Gastrocnemius medialis (tissue), 4 donors: Measurements from ENCODE around the gene INTS11. TPM values are rescaled to one million over a fixed set of nuclear protein-coding genes. Genes with fewer than 3 reads are reported as not detected.

Source experiments
- ATAC-seq, 2 donors: fragments of 150-250 bp; one replicate each; pipeline ENCODE4 v1.9.1; 2016
- DNase-seq, 2 donors: peaks; one replicate each; pipeline ENCODE4 v3.0.0-alpha.2; 2019
- H3K27ac ChIP-seq, 4 donors: fragments of 200-600 bp; sonication (generic); 1 replicate in 1 of 4; 2 replicates in 3 of 4; pipeline ENCODE4 v1.5.1; 2016 to 2018; ENCODE audit warnings: mild to moderate bottlenecking in 2 of 4, moderate library complexity in 1 of 4
- H3K27me3 ChIP-seq, 3 donors: fragments of 200-600 bp; sonication (generic) in 2 of 3; 1 replicate in 1 of 3; 2 replicates in 2 of 3; pipeline versions ENCODE4 v1.5.1 to v1.6.0; 2016 to 2019; ENCODE audit warnings: mild to moderate bottlenecking in 1 of 3, moderate library complexity in 1 of 3
- H3K36me3 ChIP-seq, 2 donors: fragments of 200-600 bp; sonication (generic) in 1 of 2; one replicate each; pipeline ENCODE4 v1.5.1; 2017 to 2018
- H3K4me1 ChIP-seq, 2 donors: fragments of 200-600 bp; sonication (generic) in 1 of 2; one replicate each; pipeline ENCODE4 v1.5.1; 2016 to 2017; ENCODE audit warnings: mild to moderate bottlenecking in 2 of 2
- H3K4me3 ChIP-seq, 4 donors: fragments of 200-600 bp; sonication (generic) in 3 of 4; 1 replicate in 1 of 4; 2 replicates in 3 of 4; pipeline ENCODE4 v1.5.1; 2016 to 2019; ENCODE audit warnings: mild to moderate bottlenecking in 2 of 4
- H3K9me3 ChIP-seq, 3 donors: fragments of 200-600 bp; sonication (generic) in 2 of 3; 1 replicate in 1 of 3; 2 replicates in 2 of 3; pipeline ENCODE4 v1.5.1; 2016 to 2019
- POLR2A ChIP-seq, 2 donors: fragments of 450-650 bp; IDR thresholded peaks; one replicate each; pipeline ENCODE4 v1.6.1; 2017; ENCODE audit warnings: antibody characterized with exemption in 2 of 2, mild to moderate bottlenecking in 2 of 2, moderate library complexity in 2 of 2
- in situ Hi-C, 4 donors: fragments of 200-750 bp; cut with MboI; loops; one replicate each; pipeline versions ENCODE4 v1.15.0 to v1.8.0; 2017; ENCODE audit warnings: low sequenced_read_pairs in 4 of 4
- intact Hi-C: fragments of 100-400 bp; cut with DNase I; formaldehyde crosslinking; loops from one replicate; pipeline ENCODE4 v1.15.1; 2023; ENCODE audit warnings: low total_unique reads
- total RNA-seq, 4 donors: library from RNA; depleted of rRNA; stranded (reverse); fragments of >200 nt; gene quantifications; one replicate each; pipeline versions ENCODE4 v1.1.0 to v1.2.3, GENCODE V29; 2016
- TF ChIP-seq, protein P1 (sequence below), 5 experiments: fragments of 450-650 bp in 3 of 5; fragments of 200-600 bp in 2 of 5; sonication (generic) in 2 of 5; IDR thresholded peaks in 4 of 5; conservative IDR thresholded peaks in 1 of 5; 1 replicate in 4 of 5; 2 replicates in 1 of 5; pipeline ENCODE4 v1.5.1; 2016 to 2019; ENCODE audit warnings: antibody characterized with exemption in 5 of 5, mild to moderate bottlenecking in 3 of 5, moderate library complexity in 3 of 5

Gene INTS11
- total RNA-seq, 4 donors from 2014 or later: 74.0 to 94.4 (median 84.7) TPM

DNA sequence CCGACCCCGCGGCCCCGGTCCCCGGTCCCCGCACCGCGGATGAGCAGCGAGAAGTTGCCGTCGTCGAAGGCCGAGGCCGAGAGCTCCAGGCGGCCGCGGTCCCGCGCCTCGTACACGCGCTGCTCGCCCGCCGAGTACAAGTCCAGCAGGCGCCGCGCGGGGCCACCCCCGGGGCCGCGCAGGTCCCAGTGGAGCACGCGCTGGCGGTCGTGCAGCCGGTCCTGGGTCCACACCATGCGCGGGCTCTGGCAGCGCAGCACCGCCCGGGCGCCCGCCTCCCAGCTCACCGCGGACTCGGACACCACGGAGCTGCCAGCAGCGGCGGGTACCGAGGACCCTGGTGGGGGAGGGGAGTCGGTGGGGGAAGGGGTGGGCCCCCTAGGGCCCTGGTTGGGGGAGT lies 31.0 kb upstream of the INTS11 start:
- intact Hi-C loops: no loop called here
- Histone ChIP-seq H3K4me1 (peaks cover 13 to 43% of the 10 kb centered on the region in 2 donors), H3K36me3 (no peaks in the 10 kb centered on the region), H3K27ac (peak overlapping the region; percentile 2 to 80 (median 48)), H3K4me3 (peak overlapping the region in 1 of 4 donors; percentile 20), H3K27me3 (peaks cover 13 to 37% (median 28%) of the 10 kb centered on the region in 3 donors), H3K9me3 (no peaks in the 10 kb centered on the region)
- TF ChIP-seq POLR2A (IDR thresholded peaks at IDR 0.05): no peak
- TF ChIP-seq, protein P1, sequence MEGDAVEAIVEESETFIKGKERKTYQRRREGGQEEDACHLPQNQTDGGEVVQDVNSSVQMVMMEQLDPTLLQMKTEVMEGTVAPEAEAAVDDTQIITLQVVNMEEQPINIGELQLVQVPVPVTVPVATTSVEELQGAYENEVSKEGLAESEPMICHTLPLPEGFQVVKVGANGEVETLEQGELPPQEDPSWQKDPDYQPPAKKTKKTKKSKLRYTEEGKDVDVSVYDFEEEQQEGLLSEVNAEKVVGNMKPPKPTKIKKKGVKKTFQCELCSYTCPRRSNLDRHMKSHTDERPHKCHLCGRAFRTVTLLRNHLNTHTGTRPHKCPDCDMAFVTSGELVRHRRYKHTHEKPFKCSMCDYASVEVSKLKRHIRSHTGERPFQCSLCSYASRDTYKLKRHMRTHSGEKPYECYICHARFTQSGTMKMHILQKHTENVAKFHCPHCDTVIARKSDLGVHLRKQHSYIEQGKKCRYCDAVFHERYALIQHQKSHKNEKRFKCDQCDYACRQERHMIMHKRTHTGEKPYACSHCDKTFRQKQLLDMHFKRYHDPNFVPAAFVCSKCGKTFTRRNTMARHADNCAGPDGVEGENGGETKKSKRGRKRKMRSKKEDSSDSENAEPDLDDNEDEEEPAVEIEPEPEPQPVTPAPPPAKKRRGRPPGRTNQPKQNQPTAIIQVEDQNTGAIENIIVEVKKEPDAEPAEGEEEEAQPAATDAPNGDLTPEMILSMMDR (IDR thresholded peaks at IDR 0.05 in 4 of 5, conservative IDR thresholded peaks at IDR 0.05 in 1 of 5): no peak
- in situ Hi-C loops: no loop called here
- ATAC-seq (no peak), DNase-seq (no peak)

DNA sequence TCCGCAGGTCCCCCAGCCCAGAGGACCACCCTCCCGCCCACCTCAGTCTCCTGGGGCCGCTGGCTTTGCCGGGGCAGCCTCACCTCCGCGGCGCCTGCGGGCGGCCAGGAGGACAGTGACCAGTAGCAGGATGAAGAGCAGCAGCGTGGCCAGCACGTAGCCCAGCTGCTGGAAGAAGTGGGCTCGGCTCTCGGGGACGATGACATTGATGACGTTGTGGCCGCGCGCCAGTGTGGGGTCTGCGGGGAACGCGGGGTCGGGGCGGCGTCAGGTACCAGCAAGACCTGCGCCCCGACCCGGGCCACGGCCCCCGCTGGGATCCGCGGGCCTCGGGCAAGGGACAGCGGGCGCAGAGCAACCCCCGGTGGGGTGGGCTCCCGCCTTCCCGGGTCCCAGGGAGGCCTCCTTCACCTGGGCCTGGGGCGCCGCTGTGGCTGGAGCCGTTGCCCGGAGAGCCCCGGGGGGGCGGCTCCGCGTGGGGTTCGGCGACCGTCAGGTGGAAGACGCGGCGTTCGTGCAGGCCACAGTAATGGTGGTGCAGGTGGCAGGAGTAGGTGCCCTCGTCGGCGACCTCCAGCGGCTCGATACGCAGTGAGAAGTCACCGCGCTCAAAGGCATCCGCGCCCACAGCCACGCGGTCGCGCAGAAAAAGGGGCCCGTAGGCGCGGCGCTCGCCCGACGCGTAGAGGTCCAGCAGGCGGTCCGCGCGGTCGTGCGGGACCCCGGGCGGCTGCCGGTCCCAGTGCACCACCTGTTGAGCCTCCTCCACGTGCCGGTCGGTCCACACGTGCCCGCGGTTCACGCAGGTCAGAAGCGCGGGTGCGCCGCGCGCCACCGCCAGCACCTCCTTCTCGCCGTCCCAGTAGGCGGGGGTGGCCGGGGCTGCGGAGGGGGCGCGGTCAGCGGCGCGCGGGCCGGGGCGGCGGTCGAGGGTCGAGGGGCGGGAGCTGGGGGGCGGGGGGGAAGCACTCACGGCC lies 30.1 kb upstream of the INTS11 start:
- Histone ChIP-seq H3K27ac (peak overlapping the region in 2 of 4 donors; percentile 9 to 28), H3K27me3 (peaks cover 8 to 33% (median 28%) of the 10 kb centered on the region in 3 donors)

DNA sequence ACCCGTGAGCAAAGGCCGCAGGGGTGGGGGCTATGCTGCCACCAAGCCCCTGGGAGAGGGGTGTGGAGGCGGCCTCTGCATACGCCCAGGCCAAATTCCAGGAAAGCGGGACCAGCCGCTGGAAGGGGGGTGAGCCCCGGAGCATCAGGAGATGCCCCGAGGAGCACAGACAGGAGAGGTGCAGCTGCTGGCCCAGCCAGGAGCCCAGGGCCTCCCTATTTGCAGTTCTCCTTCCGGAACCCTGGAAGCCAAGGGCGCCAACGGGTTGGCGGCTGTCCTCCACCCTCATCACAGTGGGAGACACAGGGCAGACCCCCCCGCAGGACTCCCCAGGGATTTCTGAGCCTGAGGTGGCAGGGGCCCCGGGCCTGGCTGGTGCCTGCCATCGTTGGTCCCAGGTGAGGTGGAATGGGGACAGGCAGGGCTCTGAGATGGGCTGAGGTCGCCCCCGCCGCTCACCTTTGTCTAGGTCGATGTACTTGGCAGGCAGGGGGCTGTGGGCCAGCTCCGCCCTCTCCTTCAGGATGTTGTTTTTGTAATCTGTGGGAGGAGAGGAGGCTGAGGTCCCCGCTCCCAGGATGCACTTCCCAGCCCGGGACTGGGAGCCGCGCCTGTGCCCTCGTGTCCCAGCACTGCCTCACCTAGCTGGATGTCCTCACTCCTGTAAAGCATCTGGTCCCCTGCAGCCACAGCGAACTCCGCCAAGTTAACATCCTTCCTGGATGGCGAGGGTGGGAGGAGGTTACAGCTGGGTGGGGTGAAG lies 29.1 kb upstream of the INTS11 start:
- ATAC-seq (no peak), DNase-seq (peak in 1 of 2 donors; percentile 17)
- H3K9me3 ChIP-seq: no peaks in the 10 kb centered on the region
- peaks cover 13 to 32% of the 10 kb centered on the region in 2 donors for H3K4me1 ChIP-seq
- intact Hi-C loops (loop anchor here (1.0 kb wide), 1 partner anchor 19 kb away; no protein-coding TSS in a partner anchor), in situ Hi-C loops (no loop called here)
- TF ChIP-seq, protein P1 (IDR thresholded peaks at IDR 0.05 in 4 of 5, conservative IDR thresholded peaks at IDR 0.05 in 1 of 5): no peak
- TF ChIP-seq POLR2A (IDR thresholded peaks at IDR 0.05): no peak
- H3K36me3 ChIP-seq: no peaks in the 10 kb centered on the region
- peak overlapping the region; percentile 11 to 67 (median 46) for H3K27ac ChIP-seq
- no peak overlapping the region for H3K4me3 ChIP-seq
- H3K27me3 ChIP-seq: peaks cover 0 to 25% (median 25%) of the 10 kb centered on the region in 3 donors

More for the DNA sequence above, 30.1 kb upstream of the INTS11 start:
- Histone ChIP-seq H3K4me1 (peaks cover 13 to 38% of the 10 kb centered on the region in 2 donors), H3K9me3 (no peaks in the 10 kb centered on the region), H3K36me3 (no peaks in the 10 kb centered on the region), H3K4me3 (no peak overlapping the region)
- ATAC-seq (no peak), DNase-seq (peak in 1 of 2 donors; percentile 12)
- in situ Hi-C loops (no loop called here), intact Hi-C loops (loop anchor here (1.0 kb wide), 1 partner anchor 18 kb away; no protein-coding TSS in a partner anchor)
- TF ChIP-seq, protein P1 (IDR thresholded peaks at IDR 0.05 in 4 of 5, conservative IDR thresholded peaks at IDR 0.05 in 1 of 5): no peak
- TF ChIP-seq POLR2A (IDR thresholded peaks at IDR 0.05): no peak

DNA sequence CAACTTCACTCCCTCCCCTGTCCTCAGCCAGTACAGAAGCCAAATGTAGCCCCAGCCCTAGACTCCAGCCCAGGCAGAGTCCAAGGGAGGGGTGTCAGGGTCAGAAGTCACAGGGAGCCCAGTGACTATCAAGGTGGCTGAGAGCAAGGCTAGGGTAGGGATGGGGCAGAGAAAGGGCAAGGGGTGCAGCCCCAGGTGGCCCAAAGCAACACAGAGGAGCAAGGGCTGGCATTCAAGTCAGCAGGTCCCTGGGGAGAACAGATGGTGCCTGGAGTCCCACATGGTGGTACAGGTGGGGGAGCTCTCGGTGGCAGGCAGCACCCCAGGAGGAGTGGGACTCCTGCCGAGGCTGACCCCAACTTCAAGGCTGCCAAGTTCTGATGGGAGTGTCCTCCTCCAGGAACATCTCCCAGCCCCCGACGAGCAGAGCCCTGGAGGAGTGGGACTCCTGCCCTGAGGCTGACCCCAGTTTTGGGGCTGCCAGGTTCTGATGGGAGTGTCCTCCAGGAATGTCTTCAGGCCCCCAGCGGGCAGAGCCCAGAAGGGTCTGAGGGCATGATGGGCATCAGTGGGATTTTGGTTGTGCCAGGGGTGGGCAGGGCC lies 28.4 kb upstream of the INTS11 start:
- TF ChIP-seq POLR2A (IDR thresholded peaks at IDR 0.05): no peak
- TF ChIP-seq, protein P1 (IDR thresholded peaks at IDR 0.05 in 4 of 5, conservative IDR thresholded peaks at IDR 0.05 in 1 of 5): no peak
- Histone ChIP-seq H3K4me1 (peaks cover 16 to 35% of the 10 kb centered on the region in 2 donors), H3K27me3 (peaks cover 0 to 19% (median 18%) of the 10 kb centered on the region in 3 donors), H3K36me3 (no peaks in the 10 kb centered on the region), H3K27ac (peak overlapping the region; percentile 11 to 67 (median 46)), H3K4me3 (no peak overlapping the region), H3K9me3 (no peaks in the 10 kb centered on the region)
- intact Hi-C loops (no loop called here), in situ Hi-C loops (no loop called here)
- no peak for DNase-seq
- no peak for ATAC-seq
